LNCaP clone FGC (cell line): ENCODE measurements around the gene LZTR1.

ENCODE experiments used
- DNase-seq: peaks from one replicate; pipeline ENCODE4 v3.0.0-alpha.2; 2011; ENCODE audit warnings: low read depth
- H3K4me3 ChIP-seq: 2 replicates; pipeline ENCODE4 v1.5.1; 2011; ENCODE audit warnings: mild to moderate bottlenecking, low read depth, low read length, control low read depth
- TF ChIP-seq, protein P1 (sequence below): IDR thresholded peaks from 2 replicates; pipeline ENCODE4 v1.5.1; 2012; ENCODE audit warnings: mild to moderate bottlenecking; ENCODE audit not compliant: control insufficient read depth, insufficient read depth; ENCODE audit errors: extremely low read depth

LZTR1 gene

DNA sequence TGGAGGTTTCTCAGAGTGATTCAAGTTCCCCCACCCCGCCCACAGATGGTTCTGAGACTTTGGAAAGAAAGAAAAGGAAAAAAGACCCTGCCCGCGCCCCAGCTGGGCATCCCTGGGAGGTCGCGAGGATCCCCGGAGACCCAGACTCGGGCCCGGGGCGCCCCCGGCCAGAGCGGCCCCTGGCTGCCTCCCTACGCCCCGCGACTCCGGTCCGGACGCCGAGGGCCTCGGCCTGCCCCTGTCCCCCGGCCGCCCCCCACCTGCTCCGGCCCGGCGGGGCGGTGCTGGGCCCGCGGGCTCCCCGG, 17.3 kb upstream of the LZTR1 start:
- H3K4me3 ChIP-seq, result no peak overlapping the region
- no peak for DNase-seq
- TF ChIP-seq, protein P1, sequence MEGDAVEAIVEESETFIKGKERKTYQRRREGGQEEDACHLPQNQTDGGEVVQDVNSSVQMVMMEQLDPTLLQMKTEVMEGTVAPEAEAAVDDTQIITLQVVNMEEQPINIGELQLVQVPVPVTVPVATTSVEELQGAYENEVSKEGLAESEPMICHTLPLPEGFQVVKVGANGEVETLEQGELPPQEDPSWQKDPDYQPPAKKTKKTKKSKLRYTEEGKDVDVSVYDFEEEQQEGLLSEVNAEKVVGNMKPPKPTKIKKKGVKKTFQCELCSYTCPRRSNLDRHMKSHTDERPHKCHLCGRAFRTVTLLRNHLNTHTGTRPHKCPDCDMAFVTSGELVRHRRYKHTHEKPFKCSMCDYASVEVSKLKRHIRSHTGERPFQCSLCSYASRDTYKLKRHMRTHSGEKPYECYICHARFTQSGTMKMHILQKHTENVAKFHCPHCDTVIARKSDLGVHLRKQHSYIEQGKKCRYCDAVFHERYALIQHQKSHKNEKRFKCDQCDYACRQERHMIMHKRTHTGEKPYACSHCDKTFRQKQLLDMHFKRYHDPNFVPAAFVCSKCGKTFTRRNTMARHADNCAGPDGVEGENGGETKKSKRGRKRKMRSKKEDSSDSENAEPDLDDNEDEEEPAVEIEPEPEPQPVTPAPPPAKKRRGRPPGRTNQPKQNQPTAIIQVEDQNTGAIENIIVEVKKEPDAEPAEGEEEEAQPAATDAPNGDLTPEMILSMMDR, result no peak

DNA sequence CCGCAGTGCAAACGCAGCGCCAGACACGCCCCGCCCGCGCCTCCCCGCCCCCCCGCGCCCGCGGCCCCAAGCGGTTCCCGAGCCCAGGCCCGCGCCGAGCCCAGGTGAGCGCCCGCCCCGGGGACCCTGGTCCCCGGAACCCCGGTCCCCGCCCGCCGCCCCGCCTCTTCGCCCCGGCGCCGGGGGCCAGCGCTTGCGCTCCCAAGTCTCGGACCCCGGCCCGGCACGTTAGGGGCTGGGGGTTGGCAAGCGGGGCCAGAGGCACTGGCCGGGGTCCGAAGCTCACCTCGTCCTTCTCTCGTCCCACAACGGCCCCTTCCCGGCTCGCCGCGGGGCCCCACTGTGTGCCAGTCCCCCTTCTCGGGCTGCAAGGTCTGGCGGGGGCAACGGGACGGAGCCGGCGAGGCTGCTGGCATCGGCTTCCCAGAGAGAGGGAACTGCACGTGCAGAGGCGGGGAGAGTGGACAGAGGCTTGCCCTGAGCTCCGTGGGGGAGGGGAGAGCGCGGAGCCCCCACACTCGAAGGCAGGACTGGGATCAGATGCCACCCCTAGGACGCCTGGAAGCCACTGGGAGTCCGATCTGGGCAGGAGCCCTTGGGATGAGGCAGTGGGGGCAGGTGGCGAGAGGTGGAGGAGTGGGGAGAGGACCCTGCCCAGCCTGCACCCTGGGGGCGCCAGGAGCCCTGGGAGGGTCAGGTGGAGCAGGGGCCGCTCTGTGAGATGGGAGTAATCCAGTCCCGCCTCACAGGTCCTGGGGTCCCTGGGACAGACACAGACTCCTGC, 16.8 kb upstream of the LZTR1 start:
- TF ChIP-seq, protein P1, result no peak
- no peak for DNase-seq
- no peak overlapping the region for H3K4me3 ChIP-seq

DNA sequence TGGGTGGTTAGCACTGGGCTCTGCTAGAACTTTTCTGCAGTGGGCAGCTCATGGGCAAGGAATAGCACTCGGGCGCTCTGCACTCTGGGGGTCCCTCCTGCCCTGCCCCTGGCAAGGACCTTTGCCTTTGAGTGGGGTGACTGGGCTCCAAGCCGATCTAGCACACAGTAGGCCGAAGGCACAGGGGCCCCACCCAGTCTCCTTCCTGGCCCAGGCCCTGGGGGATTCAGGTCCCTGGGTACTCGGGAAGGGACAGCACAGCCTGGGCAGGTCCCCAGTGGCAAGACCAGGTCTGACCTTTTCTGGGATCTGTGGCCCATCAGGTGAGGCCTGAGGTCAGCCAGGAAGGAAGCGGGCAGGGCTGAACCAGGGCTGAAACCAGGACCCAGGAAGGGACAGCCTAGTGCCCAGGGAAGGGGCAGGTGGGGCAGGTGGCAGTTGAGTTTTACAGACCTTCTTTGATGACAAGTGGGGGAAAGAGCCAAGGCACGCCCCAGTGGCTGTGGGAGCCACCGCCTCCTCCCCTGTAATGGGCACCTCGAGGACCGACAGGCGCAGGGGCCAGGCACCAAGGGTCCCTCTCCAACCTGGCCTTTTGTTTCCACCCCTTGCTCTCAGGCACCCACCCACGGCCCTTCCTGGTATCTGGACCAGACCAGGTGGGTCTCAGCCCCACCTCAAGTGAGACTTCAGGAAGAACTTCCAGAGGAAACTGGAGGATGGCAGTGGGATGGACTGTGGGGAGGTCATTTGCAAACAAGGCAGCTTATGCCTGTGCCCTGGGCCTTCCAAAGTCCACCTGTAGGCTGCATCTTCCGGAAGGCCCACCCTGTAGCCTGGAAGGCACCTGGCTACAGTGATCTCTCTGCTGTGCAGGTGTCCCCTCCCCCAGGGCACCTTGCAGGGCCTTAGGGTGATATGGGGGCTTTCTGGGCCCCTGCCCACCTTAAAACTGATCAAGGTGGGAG, 15.9 kb upstream of the LZTR1 start:
- TF ChIP-seq, protein P1, result no peak
- no peak overlapping the region for H3K4me3 ChIP-seq
- DNase-seq, result no peak

DNA sequence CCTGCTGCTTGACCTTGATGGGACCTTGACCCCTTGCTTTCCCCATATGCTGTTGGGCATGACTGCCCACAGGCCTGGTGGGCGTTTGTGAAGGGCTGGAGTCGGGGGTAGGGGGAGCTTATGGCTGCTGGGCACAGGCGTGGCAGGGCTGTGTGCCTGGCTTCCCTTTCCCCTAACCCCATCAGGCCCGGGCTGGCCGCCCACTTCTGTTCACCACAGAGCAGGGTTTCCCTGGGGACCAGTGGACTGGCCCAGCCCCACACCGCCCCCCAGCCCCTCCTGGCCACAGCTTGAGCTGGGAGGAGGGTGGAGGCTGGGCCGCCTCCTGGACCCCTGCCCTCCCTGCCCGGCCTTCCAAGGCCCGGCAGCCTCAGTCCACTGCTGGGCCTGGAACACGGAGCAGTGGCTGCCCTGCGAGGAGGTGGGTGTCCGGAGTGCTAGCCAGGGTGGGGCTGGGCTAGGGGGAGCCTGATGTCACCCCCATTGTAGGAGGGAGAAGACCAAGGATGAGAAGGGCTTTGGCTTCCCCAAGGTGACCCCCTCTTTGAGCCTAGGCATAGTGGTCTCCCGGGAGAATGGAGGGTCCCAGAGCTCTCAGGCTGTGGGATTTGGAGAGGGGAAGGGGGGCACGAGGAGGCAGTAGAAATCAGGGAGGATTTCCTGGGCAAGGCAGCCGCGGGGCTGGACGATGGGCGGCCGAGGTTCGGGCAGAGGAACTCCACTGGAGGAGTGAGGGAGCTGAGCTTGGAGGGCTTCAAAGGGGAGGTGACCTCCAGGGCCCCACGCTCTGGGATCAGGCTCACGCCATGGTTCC, 15.0 kb upstream of the LZTR1 start, which contains the start of gene AIFM3:
Gene AIFM3, plus strand, starts transcription at position 373 of the 814 bp plus-strand sequence. CDS start 690 bp downstream, outside the sequence.
- no peak within 1 kb of the TSS for H3K4me3 ChIP-seq
- TF ChIP-seq, protein P1, result no peak
- DNase-seq, result no peak

DNA sequence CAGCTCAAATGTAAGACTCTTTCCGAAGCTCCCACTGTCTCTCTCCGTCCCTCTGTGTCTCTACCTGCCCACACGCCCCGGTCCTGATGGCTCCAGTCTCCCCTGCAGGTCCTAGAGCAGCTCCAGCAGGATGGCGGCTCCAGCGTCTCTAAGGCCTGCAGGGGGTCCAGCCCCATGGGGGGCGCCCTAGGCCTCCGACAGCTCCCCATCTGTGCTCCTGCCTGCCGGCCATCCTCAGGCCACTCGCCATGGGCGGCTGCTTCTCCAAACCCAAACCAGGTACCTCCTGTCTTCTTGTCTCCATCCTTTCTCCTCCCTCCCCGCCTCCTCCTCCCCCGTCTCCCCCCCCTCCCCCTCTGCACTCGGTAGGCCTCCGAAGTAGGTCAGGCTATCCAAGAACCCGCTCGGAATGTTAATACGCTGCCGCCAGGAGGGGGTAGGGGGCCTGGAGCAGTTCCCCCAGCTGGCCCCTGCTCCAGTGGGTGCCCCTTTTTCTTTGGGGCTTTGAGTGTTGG, 14.3 kb upstream of the LZTR1 start:
- DNase-seq, result no peak
- H3K4me3 ChIP-seq, result no peak overlapping the region
- TF ChIP-seq, protein P1, result no peak

DNA sequence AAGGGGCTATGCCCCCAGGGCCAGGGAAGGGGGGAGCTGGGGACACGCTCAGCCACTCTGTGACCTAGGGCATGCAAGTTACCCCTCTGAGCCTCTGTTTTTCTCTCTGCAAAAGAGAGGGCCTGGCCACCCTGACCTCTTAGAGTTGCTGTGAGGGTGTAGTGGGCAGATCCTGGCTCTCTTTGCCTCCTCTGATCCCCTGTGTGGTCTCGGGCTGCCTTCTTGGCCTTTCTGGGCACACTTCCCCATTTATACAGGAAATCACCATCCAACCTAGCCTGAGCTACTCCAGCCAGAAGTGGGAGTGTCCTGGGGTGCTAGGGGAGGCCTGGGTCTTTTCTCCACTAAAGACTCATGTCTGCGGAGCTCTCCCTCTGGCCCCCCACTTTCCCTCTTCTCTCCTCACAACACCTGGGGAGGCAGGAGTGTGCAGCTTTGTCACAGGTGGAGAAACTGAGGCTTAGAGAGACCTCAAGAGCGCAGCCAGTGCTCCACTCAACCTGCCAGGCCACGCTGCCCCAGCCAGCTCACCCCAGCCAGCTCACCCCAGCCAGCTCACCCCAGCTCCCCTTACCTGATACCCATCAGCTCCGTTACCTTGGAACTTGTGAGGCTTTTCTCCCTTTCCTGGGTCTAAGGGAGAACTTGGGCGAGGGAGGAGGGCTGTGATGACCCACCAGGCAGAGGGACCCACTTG, 13.7 kb upstream of the LZTR1 start:
- DNase-seq, result no peak
- TF ChIP-seq, protein P1, result no peak
- no peak overlapping the region for H3K4me3 ChIP-seq
